ENCODE data around the gene NKX3-2.

DNA sequence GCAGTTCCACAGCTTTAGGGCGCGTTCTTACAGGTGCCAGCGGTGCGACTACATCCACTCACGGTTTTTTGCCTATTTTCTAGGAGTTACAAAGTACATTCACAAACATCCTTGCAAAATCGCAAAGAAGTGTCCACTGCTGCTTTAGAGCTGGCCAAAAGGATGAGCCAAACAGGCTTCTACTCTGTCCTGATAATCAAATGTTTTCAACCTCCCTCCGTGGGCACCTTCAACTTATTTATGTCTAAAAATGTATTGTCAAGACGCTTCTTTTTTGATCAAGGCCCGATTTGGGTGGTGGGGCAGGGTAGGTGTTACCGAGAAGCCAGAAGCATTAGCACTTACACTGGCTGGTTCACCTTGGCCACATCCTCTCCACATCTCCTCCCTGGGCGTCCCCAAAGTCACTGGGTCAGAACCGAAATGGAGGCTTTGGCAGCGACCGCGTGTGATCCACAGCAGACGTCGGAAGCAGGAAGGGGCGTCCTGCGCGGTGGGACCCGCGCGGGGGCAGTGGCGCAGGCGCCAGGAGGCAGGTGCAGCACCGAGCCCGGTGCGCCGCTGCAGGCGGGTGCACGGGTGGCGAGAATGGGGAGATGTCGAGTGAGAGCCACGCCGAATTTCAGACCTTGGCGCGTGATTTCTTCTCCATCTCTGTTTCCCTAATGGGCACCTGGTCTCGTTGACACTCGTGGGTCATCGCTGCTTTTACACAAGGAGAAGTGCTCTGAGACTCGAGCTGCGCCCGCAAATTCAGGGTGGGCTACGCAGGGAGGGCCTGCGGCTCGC lies 16.9 kb downstream of the NKX3-2 start:
- TF ChIP-seq, protein P1, sequence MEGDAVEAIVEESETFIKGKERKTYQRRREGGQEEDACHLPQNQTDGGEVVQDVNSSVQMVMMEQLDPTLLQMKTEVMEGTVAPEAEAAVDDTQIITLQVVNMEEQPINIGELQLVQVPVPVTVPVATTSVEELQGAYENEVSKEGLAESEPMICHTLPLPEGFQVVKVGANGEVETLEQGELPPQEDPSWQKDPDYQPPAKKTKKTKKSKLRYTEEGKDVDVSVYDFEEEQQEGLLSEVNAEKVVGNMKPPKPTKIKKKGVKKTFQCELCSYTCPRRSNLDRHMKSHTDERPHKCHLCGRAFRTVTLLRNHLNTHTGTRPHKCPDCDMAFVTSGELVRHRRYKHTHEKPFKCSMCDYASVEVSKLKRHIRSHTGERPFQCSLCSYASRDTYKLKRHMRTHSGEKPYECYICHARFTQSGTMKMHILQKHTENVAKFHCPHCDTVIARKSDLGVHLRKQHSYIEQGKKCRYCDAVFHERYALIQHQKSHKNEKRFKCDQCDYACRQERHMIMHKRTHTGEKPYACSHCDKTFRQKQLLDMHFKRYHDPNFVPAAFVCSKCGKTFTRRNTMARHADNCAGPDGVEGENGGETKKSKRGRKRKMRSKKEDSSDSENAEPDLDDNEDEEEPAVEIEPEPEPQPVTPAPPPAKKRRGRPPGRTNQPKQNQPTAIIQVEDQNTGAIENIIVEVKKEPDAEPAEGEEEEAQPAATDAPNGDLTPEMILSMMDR (IDR thresholded peaks at IDR 0.05) = no peak
- no peak for TF ChIP-seq POLR2A (IDR thresholded peaks at IDR 0.05)
